IMR-90 (cell line): ENCODE results near the gene ZNF598.

Experiments
- CHD1 ChIP-seq: IDR thresholded peaks from 2 replicates; pipeline ENCODE4 v1.6.1; 2012; ENCODE audit warnings: low read depth, low read length, improper control_type of control experiment
- CTCF ChIP-seq: conservative IDR thresholded peaks from 2 replicates; pipeline ENCODE4 v1.5.1; 2012; ENCODE audit warnings: mild to moderate bottlenecking, low read depth, low read length, improper control_type of control experiment

GRCh38 chr16:2054543-2055245 lies 45.1 kb upstream of the ZNF598 start:
- TF ChIP-seq CHD1 (no peak), CTCF (no peak)
